Inferior parietal cortex (tissue), 1 donor: ENCODE results near the gene SH3PXD2B.
A peak's percentile ranks its signal among the peaks of the same experiment; 100 is the strongest.
"Not testable (repeated sequence)": the region's sequence is repeated elsewhere in the genome, so short reads cannot be mapped to it uniquely, and the experiment has no call there.

Experiments used
- DNase-seq: peaks from one replicate; pipeline ENCODE4 v3.0.0-alpha.2; 2016; ENCODE audit errors: extremely low spot score

Gene SH3PXD2B

DNA sequence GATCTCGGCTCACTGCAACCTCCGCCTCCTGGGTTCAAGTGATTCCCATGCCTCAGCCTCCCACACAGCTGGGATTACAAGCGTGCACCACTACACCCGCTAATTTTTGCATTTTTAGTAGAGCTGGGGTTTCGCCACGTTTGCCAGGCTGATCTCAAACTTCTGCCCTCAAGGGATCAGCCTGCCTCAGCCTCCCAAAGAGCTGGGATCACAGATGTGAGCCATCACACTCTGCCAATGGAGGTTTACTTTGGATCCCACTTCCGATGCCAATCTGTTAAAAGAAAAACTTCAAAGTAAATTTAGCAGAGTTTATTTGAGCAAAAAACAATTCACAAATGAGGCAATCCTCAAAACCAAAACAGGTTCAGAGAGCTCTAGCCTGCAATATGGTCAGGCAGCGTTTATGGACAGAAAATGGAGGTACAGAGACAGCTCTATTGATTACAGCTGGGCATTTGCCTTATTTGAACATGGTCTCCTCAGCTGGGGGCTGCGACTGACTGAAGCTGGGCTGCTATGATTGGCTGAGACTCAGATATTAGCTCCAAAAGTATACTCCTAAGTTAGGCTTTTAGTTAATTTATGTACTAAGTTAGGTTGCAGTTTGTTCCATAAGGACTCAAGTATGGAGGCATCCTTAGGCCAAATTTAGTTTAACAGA lies 152.1 kb downstream of the SH3PXD2B start:
- no peak for DNase-seq

DNA sequence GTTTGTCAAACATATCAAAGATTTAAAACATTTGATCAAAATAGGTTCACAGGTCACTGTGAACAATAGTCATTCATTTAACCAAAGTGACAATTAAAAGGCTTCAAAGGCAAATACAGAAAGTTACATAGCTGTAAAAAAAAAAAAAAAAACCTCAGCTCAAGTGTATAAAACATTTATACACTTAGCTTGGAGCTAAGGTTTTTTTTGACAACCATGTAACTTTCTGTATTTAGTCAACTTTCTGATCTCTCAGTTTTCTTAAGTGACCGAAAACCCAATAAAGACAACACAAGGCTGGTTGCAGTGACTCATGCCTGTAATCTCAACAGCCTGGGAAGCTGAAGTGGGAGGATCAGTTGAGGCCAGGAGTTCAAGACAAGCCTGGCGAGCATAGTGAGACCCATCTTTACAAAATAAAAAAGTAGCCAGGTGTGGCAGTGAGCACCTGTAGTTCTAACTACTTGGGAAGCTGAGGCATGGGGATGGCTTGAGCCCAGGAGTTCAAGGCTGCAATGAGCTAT lies 154.3 kb downstream of the SH3PXD2B start:
- DNase-seq: no peak

DNA sequence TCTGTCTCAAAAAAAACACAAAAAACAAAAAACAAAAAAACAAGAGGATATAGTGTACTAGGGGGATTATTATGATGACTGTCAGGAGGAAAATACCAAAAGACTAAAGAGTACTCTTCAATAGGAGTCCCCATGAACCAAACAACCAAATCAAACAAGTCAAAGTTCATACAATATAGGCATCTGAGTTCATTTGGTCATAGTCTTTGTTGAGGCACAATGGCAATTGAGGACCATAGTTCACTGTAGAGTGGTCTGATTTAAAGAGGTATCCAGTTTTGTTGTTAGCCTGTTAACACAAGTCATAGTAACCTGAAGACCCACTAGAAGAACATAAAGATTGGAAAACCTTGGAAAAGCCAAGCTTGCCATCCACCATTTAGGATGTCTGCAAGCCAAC lies 159.5 kb downstream of the SH3PXD2B start:
- no peak for DNase-seq

DNA sequence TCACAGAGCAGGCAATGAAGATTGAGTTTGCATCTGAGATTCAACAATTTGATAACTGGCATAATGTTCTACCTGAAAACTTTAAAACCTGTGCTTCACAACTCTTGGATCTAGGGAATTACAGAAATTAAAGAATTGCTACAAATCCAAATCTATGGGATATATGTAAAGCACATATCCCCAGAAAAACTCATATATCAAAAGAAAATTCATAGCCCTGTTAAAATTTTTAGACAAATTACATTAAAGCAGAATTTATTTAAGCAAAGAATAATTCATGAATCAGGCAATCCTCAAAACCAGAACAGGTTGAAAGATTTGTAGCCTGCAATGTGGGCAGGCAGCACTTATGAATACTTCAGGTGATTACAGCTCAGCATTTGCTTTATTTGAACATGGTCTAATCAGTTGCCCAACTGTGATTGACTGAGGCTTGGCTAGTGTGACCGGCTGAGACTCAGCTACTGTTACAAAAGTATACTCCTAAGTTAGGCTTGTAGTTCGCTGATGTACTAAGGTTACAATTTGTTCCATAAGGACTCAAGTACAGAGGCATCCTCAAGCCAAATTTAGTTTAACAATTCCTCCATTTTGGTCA lies 160.5 kb downstream of the SH3PXD2B start:
- DNase-seq: no peak

DNA sequence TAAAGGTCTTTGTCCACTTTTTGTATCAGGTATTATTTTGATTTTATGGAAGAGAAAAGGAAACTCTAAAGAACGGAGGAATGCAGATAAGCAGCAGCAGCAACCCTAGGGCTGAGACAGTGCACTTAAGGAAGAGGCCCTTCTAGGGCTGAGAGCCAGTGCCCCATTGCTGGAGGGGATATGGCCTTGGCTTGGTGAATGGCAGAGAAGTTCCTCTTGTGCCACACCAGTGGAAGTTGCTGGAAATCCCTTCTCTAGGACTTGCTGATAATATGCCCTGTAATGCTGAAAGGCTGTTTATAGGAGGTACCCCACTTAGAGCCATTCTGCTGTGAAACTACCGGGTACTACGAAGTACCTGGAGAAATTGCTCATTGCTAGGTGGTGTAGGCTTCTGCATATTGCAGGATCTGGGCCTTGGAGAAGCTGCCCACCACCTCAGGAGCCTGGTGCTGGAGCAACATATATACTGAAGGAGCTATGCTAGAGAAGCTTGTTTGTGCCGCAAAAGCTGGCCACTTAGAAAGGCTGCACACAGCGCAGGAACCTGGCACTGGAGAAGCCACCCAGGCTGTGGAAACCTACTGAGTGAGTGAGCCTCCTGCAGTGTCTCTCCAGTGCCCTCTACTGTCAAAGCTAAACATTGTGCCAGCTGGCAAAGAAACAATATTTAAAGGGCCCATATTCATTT lies 161.1 kb downstream of the SH3PXD2B start:
- peak; percentile 89 for DNase-seq

DNA sequence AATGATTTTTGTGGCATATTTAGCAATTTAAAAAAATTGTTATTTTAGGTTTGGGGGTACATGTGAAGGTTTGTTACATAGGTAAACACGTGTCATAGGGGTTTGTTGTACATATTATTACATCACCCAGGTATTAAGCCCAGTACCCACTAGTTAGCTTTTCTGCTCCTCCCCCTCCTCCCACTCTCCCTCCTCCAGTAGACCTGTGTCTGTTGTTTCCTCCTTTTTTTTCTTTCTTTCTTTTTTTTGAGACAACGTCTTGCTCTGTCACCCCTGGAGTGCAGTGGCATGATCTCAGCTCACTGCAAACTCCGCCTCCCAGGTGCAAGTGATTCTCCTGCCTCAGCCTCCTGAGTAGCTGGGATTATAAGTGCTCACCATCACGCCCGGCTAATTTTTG lies 162.5 kb downstream of the SH3PXD2B start:
- DNase-seq: not testable (repeated sequence)

DNA sequence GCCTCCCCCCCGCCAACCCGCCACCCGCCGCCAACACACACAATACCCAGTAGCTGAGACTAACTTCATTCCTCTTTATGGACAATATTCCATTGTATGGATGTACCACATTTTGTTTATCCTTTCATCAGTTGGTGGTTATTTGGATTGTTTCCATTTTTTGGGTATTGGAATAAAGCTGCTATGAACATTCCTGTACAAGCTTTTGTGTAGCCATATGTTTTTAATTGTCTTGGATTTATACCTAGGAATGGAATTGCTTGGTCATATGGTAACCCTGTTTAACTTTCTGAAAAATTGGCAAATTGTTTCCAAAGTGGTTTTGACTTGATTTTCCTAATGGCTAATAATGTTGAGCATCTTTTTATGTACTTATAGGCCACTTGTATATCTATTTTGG lies 165.9 kb downstream of the SH3PXD2B start:
- DNase-seq: no peak

DNA sequence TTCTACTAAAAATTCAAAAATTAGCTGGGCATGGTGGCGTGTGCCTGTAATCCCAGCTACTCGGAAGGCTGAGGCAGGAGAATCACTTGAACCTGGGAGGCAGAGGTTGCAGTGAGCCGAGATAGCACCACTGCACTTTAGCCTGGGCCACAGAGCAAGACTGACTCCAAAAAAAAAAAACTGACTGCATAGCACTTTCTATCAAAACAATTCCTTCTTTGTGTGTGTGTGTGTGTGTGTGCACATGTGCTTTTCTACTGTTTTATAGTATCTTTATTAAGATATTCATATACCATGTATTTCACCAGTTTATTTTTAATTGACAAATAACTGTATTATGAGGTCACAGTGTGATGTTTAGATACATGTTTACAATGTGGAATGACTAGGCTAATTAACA lies 167.2 kb downstream of the SH3PXD2B start:
- DNase-seq: not testable (repeated sequence)

DNA sequence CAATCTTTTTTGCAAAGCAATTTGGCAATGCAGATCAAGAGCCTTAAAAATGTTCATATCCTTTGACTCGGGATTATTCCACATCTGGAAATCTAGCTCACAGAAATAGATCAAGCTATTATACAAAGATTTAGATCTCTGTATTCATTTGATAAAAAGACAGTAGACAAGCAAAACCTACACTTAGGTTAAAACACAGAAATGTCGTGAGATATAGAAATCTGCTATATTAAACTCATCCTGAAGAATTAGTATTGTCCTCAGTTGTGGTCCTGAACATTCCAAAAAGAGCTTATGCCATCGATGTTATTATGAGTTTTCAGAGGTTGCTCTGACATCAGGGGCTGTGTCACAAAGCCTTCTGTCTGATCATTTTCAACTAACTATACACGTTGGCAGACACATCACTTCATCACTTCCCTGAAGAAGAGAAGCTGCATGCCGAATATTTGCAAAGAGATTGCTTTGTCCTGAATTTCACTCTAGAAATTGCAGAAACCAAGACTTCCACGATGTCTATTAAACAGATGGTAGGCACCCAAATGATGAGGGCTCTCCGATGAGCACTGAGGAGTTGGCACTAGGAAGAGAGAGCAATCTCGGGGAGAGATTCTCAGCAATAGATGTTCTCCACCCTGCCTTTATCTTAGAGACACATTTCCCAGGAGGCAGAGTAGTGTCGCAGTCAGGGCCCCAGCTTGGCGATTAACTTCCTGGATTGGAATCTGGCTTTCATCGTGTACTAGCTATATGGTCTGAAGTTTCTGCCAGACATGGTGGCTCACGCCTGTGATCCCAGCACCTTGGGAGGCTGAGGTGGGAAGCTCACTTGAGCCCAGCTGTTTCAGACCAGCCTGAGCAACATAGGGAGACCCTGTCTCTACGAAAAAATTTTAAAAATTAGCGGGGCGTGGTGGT lies 168.8 kb downstream of the SH3PXD2B start:
- peak; percentile 18 for DNase-seq

DNA sequence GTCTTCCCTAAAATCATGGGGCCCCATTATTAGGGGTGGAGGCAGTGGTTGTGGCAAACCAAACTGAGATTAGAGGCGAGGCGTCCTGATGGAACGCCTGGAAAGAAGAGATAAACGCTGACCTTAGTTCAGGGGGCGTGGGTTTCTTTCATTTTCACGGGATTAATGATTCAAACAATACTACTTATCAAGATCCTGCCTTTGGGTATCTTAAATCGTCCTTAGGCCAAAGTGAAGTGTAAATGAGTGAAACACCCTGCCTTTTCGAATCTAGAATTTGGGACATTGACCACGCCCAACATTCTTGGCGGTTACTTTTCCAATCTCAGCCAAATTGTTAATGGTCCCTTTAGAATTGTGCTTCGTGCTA lies 169.7 kb downstream of the SH3PXD2B start:
- no peak for DNase-seq

DNA sequence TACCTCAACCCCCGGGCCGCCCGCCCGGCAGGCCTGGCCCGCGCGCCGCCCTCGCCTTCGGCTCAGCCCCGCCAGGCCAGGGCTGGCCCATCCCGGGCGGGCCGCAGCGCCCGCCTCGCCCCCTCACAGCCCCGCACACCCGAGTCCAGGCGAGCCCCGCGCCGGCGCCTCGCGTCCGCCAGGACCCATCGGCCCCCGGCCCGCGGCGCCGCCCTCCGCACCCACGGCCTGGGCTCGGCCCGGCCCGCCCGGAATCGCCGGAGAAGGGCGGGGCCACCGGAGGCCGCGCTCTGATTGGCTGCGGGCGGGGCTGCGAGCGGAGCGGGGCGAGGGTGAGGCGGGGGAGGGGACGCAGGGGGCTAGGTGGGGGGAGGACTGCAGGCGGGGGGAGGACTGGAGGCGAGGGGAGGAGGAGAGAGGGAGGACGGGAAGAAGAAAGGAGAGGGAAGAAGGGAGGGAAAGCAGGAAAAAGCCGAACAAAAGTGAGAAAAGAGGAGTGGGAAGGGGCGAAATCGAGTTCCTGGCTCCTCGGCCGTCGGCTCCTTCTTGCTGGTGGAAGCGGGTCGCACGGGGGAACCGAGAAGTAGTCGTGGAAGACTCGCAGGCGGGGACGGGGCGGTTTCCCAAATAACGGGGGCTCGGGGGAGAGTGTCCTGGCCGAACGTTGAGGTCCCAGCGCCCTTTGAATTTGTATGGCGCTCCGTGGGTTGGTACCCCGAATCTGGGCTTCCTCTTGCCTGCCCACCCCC lies 170.3 kb downstream of the SH3PXD2B start:
- DNase-seq: peak; percentile 68

DNA sequence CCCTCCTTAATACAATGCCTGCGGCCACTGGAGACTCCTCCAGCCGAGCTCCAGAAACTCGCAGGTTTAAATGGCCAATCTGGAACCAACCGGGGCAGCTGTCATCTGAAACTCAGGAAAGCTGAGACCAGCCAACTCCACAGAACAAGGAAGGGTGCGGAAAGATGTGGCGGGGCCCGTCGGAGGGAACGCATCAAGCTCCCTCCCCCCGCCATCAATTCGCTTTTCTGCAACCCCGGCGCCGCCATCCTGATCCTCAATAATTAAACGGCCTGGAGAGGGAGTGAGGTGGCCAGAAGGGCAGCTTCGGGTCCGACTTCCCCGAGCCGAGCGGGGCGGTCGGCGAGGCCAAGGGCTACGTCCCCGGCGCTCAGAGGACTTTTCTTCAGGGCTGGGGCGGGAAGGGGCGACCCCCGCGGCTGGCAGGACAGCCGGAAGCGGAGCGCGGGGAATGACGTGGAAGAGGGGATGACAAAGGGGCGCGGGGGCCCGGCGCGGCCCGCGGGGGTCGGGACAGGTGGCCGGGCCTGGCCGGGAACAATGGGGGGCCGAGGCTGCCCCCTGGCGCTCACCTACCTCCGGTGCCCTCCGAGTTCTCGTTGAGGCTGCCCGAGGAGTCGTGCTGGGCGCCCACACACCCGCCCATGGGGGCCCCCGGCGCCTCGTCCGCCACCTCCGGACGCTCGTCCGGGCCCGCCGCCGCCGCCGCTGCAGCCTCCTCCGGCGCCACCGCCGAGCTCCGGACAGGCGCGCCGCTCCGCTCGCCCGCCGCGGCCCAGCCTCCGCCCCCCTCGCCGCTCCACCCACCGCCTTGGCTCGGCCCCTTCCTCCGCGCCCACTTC lies 171.1 kb downstream of the SH3PXD2B start, which contains the start of gene UBTD2:
Gene UBTD2 (minus strand): TSS at position 745 of the 842 bp plus-strand sequence. CDS start 99 bp downstream, at position 646.
- DNase-seq: peak; percentile 36

DNA sequence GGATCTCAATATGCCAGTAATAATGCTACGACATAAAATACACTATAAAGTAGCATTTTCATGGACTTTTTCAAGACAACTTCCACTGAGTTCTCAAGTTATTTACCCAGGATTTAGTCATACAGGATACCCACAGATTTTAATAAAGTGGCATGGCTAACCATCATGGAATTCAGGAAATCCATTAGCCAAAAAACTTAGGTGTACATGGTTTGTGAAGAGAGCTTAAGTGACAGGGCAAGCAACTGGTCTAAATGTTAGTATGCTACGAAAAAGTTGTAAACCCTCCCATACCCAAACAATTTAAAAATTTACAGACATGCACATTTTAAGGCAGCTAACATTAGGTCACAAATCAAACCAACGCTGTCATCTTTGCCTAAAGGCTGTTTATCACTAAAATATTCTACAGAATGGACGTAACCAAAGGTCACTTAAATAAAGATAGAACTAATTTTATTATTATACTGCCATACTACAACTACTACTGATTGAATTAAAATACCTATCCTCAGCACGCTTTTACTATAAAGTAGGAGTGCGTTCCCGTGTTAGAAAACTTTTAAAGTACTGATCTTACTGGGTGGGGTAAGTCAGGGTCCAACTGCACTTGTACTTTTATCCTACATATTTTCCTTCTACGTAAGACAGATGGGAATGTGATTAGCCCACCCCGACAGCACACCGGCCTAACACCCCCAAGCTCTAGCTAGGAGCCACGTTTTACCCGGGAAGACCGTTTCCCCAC lies 171.9 kb downstream of the SH3PXD2B start:
- DNase-seq: no peak

DNA sequence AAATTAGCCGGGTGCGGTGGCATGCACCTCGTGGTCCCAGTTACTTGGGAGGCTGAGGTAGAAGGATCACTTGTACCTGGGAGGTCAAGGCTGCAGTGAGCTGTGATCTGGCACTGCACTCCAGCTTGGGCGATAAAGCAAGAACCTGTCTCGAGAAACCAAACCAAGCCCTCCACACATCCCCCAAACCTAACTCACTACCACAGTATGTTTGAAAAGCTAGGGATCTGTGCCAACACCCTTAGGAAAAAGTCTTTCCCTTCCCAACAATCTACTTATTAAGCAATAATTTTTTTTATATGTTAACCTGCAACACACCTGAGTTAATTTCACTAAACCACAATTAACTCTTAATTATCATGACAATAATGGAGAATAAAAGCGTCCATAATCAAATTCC lies 173.0 kb downstream of the SH3PXD2B start:
- no peak for DNase-seq

DNA sequence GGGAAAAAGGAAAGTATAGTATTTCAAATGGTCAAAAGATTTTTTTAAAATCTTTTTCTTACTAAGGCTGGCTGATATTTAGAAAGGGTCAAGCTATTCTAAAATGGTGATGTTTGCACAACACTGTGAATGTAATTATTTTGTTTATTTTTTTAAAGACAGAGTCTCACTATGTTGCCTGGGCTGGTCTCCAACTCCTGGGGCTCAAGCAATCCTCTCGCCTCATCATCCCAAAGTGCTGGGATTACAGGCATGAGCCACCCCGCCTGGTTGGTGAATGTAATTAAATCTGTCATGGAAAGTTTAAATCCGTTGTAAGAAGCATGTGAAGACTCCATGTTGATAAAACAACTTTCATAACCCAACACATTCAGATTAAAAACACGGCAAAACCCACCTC lies 173.4 kb downstream of the SH3PXD2B start:
- DNase-seq: no peak

DNA sequence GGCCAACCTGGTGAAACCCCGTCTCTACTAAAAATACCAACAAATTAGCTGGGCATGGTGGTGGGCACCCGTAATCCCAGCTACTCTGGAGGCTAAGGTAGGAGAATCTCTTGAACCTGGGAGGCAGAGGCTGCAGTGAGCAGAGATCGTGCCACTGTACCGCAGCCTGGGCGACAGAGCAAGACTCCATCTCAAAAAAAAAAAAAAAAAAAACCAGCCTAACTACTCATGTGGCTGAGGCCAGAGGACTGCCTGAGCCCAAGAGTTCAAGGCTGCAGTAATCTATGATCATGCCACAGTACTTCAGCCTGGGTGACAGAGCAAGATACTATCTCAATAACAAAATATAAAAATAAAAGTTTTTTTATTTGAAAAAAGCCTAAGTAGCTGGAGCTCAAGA lies 174.0 kb downstream of the SH3PXD2B start:
- no peak for DNase-seq

DNA sequence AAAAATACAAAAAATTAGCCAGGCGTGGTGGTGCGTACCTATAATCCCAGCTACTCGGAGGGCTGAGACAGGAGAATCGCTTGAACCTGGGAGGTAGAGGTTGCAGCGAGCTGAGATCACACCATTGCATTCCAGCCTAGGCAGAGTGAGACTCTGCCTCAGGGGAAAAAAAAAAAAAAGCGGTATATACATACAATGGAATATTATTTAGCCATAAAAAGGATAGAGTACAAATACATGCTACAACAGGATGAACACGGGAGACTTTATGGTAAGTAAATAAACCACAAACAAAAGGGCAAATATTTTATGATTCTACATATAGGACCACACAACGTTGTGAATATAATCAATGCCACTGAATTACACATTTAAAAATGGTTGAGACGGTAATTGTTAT lies 176.0 kb downstream of the SH3PXD2B start:
- no peak for DNase-seq

DNA sequence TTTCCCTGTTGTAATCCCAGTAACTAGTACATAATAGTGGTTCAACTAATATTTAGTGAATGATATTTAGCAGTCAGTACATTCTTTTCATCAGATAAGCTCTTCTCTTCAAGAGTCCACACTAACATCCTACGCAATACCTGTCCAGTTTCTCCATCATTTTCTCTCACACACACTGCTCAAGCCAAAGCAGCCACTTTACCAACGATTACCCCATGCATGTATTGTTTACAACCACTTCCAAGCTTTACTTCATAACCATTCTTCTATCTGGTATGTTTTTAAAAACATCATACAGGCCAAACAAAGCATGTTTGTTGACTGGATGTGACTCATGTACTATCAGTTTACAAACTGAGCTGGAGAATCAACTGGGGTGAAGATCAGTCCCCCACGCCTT lies 178.1 kb downstream of the SH3PXD2B start:
- DNase-seq: no peak
